Lung (tissue), 12 donors: ENCODE results near the gene ZNF804B. TPM values are rescaled to one million over a fixed set of nuclear protein-coding genes. Genes with fewer than 3 reads are reported as not detected.
A peak's percentile ranks its signal among the peaks of the same experiment; 100 is the strongest.

Experiments
- ATAC-seq: fragments of 200-7000 bp; cut with Tn5 transposase; one replicate; pipeline ENCODE4 v1.9.1; 2020; ENCODE audit warnings: moderate number of reproducible peaks; ENCODE audit not compliant: insufficient read depth, low FRiP score
- DNase-seq, 3 donors: peaks; one replicate each; pipeline ENCODE4 v3.0.0-alpha.2; 2013 to 2017
- H3K27ac ChIP-seq, 2 donors: one replicate each; pipeline ENCODE4 v1.5.1; 2013; ENCODE audit warnings: mild to moderate bottlenecking in 2 of 2, moderate library complexity in 2 of 2, control low read depth in 1 of 2, inconsistent platforms in 1 of 2, low read depth in 1 of 2, low read length in 1 of 2
- H3K27me3 ChIP-seq, 3 donors: one replicate each; pipeline ENCODE4 v1.5.1; 2013; ENCODE audit warnings: low read length in 2 of 3; ENCODE audit not compliant: control insufficient read depth in 3 of 3, insufficient read depth in 3 of 3
- H3K36me3 ChIP-seq, 4 donors: one replicate each; pipeline ENCODE4 v1.5.1; 2013; ENCODE audit warnings: low read length in 4 of 4, mild to moderate bottlenecking in 1 of 4, moderate library complexity in 1 of 4; ENCODE audit not compliant: control insufficient read depth in 4 of 4, insufficient read depth in 4 of 4
- H3K4me1 ChIP-seq, 5 donors: one replicate each; pipeline ENCODE4 v1.5.1; 2013; ENCODE audit warnings: low read length in 5 of 5, mild to moderate bottlenecking in 2 of 5, moderate library complexity in 1 of 5; ENCODE audit not compliant: control insufficient read depth in 5 of 5, insufficient read depth in 5 of 5
- H3K4me3 ChIP-seq: one replicate; pipeline ENCODE4 v1.5.1; 2013; ENCODE audit warnings: mild to moderate bottlenecking, control low read depth, moderate library complexity
- H3K9ac ChIP-seq, 2 donors: one replicate each; pipeline ENCODE4 v1.5.1; 2013; ENCODE audit warnings: low read length in 2 of 2, control low read depth in 1 of 2; ENCODE audit not compliant: insufficient read depth in 1 of 2
- H3K9me3 ChIP-seq, 4 donors: one replicate each; pipeline ENCODE4 v1.5.1; 2013; ENCODE audit warnings: low read length in 3 of 4, mild to moderate bottlenecking in 1 of 4, moderate library complexity in 1 of 4; ENCODE audit not compliant: control insufficient read depth in 4 of 4, insufficient read depth in 3 of 4
- CTCF ChIP-seq: IDR thresholded peaks from 2 replicates; pipeline ENCODE4 v1.5.1; 2012; ENCODE audit warnings: mild to moderate bottlenecking; ENCODE audit errors: control extremely low read depth, extremely low read depth
- WGBS, 2 donors: extraction: QIAGEN DNeasy Blood & Tissue Kit; methylation state at CpG; one replicate each; pipeline ENCODE4 v1.1.7; 2013; 5-methylcytosine and 5-hydroxymethylcytosine counted together
- polyA plus RNA-seq, 2 donors: library from polyadenylated mRNA; stranded (reverse); fragments of 200-250 nt; gene quantifications; one replicate each; pipeline ENCODE4 v1.2.1, GENCODE V29; 2013
- total RNA-seq, 2 donors: library from RNA; depleted of rRNA in 1 of 2; stranded (reverse); fragments of >200 nt in 1 of 2; gene quantifications; one replicate each; pipeline ENCODE4 v1.2.1, GENCODE V29; 2014 to 2021
- donor health status: control.
- donor health status: control.
- donor health status: Bipolar disorder and iron deficiency.
- donor health status: healthy.
- donor health status: DM: yes; HTN: yes; CAD: no.

ZNF804B gene
- total and polyA plus RNA-seq, 4 donors = not detected

DNA sequence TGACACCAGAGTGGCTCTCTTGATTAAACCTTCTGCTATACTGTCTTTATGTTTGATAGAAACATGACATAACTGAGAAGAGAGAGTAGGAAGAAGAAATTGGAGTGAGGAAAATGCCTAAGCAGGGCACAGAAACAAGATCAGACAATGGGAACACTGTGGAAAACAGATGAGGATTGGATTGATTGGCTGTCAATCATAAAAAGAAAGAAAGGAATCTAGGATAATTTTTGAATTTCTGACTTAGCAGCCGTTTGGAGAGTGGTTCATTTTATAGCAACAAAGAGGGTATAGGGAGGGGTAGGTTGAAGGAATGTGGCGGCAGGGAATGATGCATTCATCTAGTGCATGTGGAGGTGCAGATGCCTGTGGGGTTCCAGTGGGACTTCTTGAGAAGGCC, 28.3 kb downstream of the ZNF804B start:
- H3K36me3 ChIP-seq = no peaks in the 10 kb centered on the region
- H3K27me3 ChIP-seq = no peaks in the 10 kb centered on the region
- no peaks in the 10 kb centered on the region for H3K4me1 ChIP-seq
- WGBS, 2 donors = 72 to 79% methylated on average over 2 of the region's 2 CpGs
- no peak overlapping the region for H3K27ac ChIP-seq
- no peak for TF ChIP-seq CTCF
- no peak overlapping the region for H3K9ac ChIP-seq
- DNase-seq (no peak), ATAC-seq (no peak)
- H3K4me3 ChIP-seq = no peak overlapping the region
- no peaks in the 10 kb centered on the region for H3K9me3 ChIP-seq

DNA sequence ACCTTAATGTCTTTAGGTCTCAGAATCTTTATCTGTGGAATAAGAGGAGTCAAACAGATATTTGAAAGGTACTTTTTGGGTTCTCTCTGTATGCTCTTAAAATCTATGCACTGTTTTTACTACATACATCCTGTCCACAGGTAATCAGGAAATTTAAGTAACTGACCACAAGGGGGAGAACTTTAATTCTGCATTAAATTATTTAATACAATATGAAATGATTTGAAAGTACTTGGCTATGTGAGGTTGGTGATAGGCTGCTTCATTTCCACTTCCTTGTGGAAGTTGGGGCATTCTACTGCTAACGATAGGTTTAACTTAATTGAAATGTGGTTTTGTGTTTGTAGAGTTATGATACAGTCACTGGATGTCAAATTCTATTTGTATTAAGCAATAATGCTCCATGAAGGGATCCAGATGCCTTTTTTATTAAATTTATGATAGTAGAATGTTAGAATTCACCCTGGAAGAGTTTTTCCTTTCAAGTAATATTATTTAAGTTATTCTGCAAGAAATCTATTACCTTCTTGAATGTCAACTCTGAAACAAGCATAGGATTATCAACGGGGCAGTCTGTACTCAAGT, 30.1 kb downstream of the ZNF804B start:
- no peak overlapping the region for H3K9ac ChIP-seq
- ATAC-seq = no peak
- no peaks in the 10 kb centered on the region for H3K9me3 ChIP-seq
- peak in 2 of 3 donors; percentile 6 to 17 for DNase-seq
- H3K36me3 ChIP-seq = no peaks in the 10 kb centered on the region
- no peaks in the 10 kb centered on the region for H3K27me3 ChIP-seq
- H3K27ac ChIP-seq = no peak overlapping the region
- H3K4me3 ChIP-seq = no peak overlapping the region
- 67 to 71% methylated on average over 2 of the region's 2 CpGs for WGBS, 2 donors
- H3K4me1 ChIP-seq = no peaks in the 10 kb centered on the region
- no peak for TF ChIP-seq CTCF

DNA sequence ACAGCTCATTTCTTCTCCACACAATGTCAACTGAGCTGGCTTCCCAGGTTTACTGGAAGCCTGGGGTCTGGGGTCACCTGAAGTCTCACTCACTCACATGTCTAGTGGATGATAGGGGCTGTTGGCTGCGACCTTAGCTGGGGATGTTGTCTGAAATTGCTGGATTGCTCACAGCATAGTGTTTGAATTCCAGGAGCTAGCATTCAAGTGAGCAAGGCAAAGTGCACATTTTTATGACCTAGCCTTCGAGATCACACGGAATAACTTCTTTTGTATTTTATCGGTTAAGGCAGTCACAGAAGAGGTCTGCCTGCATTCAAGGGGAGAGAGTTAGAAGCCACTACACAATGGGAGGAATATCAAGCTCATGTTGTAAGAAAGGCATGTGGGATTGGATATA, 32.4 kb downstream of the ZNF804B start:
- whole genome bisulfite sequencing, 2 donors = 75 to 92% methylated on average over 4 of the region's 4 CpGs
- H3K27ac ChIP-seq = no peak overlapping the region
- ATAC-seq (no peak), DNase-seq (no peak)
- H3K9me3 ChIP-seq = no peaks in the 10 kb centered on the region
- H3K36me3 ChIP-seq = no peaks in the 10 kb centered on the region
- H3K4me1 ChIP-seq = no peaks in the 10 kb centered on the region
- H3K9ac ChIP-seq = no peak overlapping the region
- H3K27me3 ChIP-seq = no peaks in the 10 kb centered on the region
- TF ChIP-seq CTCF = no peak
- H3K4me3 ChIP-seq = no peak overlapping the region

DNA sequence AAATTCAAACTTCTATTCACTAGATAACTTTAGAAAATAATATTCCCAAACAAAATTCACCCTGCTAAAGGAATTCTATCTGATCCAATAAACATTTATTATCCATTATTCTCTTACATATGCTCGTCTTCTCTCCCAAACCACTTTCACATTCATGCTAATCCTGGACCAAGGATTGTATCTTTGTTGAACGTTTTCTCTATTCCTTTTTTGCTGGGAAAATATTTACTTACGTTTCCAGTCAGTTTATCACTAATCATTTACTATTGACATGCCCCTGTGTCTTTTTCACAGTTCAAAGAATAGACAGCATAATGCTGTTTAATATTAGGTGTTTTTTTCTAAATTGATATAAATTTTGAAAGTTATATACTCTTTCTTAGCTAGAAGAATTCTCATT, 32.9 kb downstream of the ZNF804B start:
- Histone ChIP-seq H3K4me1 (no peaks in the 10 kb centered on the region), H3K9me3 (no peaks in the 10 kb centered on the region), H3K9ac (no peak overlapping the region), H3K27ac (no peak overlapping the region), H3K36me3 (no peaks in the 10 kb centered on the region), H3K4me3 (no peak overlapping the region), H3K27me3 (no peaks in the 10 kb centered on the region)
- no peak for TF ChIP-seq CTCF
- DNase-seq = no peak
- WGBS, 2 donors = 60 to 76% methylated on average over 3 of the region's 3 CpGs
- ATAC-seq = no peak
